G401 (cell line): ENCODE results near the gene BRINP3. TPM values are rescaled to one million over a fixed set of nuclear protein-coding genes. Genes with fewer than 3 reads are reported as not detected.

ENCODE experiments used
- DNase-seq: peaks from one replicate; pipeline ENCODE4 v3.0.0-alpha.2; 2015; ENCODE audit warnings: low spot score
- in situ Hi-C: cut with HindIII; loops from 2 replicates; pipeline ENCODE4 v1.10.0; 2016; ENCODE audit warnings: low sequenced_read_pairs, mixed read lengths
- total RNA-seq: library from RNA; depleted of rRNA; stranded (reverse); fragments of >200 nt; shearing (Covaris generic); gene quantifications from 2 replicates; pipeline ENCODE4 v1.2.3, GENCODE V29; 2014

The BRINP3 gene
- total RNA-seq, 1 experiment from 2014 or later: not detected

DNA sequence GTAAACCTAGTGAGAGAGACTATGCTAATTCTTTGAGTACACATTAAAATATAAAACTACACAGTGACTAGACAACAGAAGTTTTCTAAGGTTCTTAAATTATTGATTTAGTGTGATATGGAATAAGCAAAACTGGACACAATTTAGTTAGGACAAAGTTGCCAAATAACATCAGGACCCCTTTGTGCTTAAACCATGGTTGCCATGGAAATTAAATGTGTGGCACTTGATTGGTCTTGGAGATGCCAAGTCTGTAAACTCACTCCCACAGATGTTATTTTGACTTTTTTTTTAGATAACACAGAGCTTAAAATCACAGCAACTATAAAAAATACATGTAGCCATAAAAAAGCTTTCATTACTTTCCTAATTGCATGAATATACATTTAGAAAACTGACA lies 234.6 kb downstream of the BRINP3 start:
- in situ Hi-C loops: no loop called here
- DNase-seq: no peak

DNA sequence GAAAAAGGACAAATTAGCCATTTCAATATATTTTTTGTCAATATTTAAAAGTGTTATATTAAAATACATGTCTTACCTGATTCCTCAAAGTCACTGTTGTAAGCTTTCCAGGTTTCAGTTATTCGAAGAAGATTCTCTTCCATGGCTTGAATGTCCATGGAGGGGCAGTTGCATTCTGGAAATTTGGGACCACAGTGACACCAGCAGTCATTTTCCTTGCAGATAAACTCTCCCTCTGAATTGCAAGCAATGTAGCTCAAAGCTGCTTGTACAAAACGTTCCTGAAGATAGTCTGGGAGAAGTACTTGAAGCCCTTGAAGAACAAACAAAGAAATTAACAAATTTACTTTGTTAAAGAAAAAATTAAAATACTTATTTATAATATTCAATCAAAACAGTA lies 251.7 kb downstream of the BRINP3 start:
- no peak for DNase-seq
- in situ Hi-C loops: no loop called here

DNA sequence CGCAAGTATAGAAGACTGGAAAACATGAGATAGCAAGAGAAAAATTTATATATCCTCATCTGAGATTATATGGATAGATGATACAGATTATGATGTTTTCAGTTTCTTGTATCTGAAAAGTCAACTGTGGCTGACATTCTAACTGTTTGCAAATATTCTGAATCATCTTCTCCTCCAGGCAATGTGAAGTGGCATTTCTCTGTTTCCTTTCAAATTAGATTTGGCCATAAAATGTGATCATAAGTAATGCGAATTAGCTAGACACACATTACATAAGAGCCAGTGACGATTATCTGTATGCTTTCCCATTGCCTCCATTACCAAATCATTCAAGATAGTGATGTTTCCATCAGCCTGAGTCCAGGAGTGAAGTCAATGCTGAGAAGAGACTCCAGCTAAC lies 265.2 kb downstream of the BRINP3 start:
- no peak for DNase-seq
- in situ Hi-C loops: no loop called here

DNA sequence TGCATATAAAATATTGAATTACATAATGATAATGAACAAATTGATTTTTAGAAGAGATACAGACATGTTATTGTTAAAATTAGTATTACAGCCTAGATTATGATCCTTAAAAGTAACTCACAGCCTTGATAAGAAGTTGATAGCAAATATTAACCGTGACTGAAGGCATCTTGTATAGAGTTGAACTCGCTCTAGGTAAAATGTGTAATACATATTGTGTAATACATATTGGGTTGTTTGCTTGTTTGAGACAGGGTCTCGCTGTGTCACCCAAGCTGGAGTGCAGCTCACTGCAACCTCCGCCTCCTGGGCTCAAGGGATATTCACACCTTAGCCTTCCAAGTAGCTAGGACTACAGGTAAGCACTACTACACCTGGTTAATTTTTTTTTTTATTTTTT lies 269.9 kb downstream of the BRINP3 start:
- in situ Hi-C loops: no loop called here
- DNase-seq: no peak

DNA sequence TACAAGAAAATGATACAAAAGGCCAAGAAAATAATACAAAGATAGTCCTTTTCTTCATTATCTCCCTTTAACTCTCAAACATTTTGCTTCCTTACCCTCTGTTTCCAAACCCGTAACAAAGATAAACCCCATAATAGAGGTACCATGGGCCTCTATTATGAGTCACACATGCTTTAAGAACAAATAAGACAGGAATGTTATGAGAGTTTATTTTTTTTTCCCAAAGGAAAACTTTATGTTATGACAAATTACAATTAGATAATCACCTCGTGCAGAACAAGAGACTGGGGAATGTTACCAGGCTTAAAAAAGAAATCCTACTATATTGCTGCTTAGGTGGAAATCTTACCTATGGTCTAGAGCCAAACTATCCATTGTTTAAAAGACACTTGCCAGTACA lies 272.0 kb downstream of the BRINP3 start:
- DNase-seq: no peak
- in situ Hi-C loops: no loop called here

DNA sequence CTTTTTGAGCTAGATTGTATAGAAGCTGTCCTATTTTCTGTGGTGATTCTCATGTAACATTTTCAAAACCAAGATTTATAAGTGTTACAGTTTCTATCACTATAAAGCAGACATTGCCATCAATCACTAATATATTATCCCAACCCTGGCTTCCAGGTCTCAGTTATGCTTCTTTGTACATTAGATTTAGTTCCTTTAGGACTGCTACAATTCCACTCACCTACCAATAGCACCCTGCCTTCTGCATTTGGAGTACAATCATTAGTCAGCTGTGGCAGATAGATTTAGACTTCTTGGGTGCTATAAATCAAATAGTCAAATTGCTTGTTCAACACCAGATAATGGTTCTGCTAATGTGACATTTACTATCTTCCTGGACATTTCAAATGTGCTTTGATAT lies 281.6 kb downstream of the BRINP3 start:
- DNase-seq: no peak
- in situ Hi-C loops: no loop called here

DNA sequence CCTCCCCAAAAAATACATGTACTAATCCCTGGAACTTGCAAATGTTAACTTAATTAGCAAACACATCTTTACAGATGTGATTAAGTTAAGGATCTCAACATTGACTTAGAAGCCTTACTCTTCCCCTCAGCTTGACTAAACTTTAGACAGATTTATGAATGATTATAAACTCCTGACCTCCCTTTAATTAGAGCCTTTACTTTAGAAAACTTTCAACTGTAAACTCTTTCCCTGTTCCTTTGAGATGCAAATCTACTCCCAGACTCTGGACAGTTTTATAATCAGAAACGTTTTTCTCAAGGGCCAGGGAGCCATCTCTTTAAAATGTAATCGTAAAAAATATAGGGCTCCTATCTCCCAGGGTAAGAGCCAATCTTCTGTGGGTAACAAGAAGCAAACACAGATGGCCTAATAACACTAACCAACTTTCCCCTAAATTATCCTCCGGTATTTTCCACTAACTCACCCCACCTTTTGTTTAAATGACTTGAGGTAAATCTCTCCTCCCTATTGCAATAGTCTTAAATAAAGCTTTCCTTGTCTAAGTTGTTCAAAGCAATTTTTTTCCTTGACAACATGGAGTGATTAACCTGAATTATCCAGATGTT lies 284.1 kb downstream of the BRINP3 start:
- DNase-seq: no peak
- in situ Hi-C loops: no loop called here

DNA sequence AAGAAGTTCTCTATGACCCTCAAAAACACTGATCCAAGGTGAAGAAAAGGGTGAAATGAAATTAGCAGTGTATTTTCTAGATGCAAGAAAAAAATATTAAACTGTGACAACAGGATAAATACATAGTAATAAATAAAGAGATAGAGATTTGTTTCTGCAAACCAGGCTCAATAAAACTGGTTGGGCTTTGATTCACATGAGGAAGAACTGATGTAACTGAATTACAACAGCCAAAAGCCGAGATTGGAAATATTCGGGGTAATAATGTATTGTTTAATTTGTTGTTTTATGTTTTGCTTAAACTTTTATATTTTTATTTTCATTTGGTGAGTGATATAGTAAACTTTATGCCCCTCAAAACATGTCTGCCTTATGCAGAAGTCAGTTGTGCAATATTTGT lies 285.0 kb downstream of the BRINP3 start:
- no peak for DNase-seq
- in situ Hi-C loops: no loop called here

DNA sequence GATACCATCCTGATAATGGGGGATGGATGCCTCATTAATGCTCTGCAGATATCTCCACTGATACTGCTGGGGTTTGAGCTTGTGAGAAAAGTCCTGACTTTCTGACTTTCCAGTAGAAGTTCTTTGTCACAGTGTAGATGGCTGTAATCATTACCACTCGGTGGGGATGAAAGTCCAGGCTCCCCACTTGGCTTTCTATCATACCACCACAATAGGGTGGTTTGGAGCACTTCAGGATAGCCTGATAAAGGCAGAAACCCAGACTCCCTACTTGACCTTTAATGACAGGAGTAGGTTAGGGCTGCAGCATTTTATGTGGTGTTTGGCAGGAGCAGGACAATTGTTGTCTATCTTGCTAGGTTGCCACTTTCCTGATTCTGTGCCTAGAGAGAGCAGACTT lies 294.1 kb downstream of the BRINP3 start:
- in situ Hi-C loops: no loop called here
- no peak for DNase-seq

DNA sequence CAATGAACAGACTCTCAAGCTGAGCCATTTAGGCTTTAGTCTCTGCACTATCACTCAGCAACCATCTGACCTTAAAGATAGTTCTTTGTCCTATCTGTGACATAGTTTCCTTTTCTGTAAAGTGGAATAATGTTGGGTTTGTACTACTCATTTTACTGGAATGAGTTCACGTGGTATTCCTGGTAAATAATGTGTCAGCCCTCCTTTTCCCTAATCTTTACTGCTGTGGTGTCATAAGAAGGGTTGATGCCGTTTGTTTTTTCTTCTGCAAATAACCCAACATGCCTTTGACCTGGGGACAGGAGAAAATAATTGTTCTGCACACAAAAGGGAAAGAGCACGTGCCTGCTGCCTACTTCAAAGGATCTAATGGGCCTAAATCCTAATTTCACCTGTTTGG lies 297.8 kb downstream of the BRINP3 start:
- in situ Hi-C loops: no loop called here
- no peak for DNase-seq

DNA sequence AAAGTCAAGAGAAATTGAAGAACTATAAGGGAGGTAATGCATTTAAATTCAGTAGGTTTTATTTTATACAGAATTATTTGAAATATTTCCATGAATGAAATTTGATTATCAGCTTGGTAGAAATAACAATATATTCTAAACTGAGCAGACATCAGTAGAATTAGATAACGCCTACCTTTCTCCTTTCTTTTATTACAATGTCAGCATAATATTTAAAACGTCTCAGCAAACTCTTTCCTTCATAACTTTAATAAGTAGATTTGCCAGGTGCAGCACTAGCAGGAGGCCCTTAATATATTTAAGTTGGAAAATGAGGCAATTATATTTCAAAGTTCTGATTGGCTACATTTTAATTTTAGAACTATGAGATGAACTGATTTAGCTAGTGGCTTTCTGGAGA lies 298.8 kb downstream of the BRINP3 start:
- DNase-seq: no peak
- in situ Hi-C loops: no loop called here

DNA sequence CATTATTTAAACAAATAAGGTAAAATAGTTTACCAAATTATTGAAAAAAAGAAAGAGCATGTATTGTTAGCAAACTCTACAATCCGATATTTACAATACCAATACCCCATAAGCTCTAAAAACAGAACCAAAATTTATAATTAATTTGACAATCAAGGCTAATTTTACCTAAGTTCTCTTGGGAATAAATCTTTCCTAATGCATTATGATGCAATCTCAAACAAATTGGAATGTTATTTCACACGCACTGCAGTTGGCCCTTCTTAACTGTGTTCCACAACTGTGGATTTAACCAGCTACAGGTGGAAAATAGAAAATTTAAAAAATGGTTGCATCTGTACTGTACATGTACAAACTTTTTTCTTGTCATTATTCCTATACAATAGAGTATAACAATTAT lies 300.1 kb downstream of the BRINP3 start:
- no peak for DNase-seq
- in situ Hi-C loops: no loop called here

DNA sequence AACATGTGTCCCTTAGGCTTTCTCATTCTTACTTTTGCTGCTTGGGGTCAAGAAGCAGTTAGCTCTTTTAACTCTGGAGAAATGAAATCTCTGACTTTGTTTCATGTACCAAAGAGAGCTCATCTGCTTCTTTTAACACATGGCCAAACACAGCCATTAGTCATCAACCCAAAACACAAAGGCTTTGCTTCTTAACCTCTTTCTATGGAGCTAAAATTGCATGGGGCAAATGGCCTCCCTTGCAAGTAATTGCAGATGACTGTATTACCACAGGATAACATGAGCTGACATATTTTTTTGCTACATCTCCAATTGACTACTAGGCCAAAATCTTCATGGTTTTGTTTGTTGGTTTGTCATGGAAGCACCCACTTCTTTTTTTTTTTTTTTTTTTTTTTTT lies 300.9 kb downstream of the BRINP3 start:
- no peak for DNase-seq
- in situ Hi-C loops: no loop called here

DNA sequence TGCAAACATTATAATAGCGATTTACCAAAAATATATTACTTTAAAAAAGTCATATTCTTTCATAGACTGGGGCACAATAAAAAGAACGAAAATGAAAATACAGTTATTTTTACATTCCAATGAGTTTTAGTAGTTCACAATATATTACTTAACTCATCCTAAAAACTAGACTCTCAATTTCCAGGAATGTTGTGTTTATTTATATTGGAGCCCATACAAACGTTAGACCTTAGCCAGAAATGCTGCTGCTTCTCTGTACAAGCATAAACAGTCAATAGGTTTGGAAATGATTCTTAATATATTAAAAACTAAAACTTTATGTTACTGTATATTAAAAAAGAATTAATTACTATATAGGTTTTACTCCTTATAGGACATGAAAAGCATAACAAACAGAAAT lies 302.3 kb downstream of the BRINP3 start:
- DNase-seq: no peak
- in situ Hi-C loops: no loop called here

DNA sequence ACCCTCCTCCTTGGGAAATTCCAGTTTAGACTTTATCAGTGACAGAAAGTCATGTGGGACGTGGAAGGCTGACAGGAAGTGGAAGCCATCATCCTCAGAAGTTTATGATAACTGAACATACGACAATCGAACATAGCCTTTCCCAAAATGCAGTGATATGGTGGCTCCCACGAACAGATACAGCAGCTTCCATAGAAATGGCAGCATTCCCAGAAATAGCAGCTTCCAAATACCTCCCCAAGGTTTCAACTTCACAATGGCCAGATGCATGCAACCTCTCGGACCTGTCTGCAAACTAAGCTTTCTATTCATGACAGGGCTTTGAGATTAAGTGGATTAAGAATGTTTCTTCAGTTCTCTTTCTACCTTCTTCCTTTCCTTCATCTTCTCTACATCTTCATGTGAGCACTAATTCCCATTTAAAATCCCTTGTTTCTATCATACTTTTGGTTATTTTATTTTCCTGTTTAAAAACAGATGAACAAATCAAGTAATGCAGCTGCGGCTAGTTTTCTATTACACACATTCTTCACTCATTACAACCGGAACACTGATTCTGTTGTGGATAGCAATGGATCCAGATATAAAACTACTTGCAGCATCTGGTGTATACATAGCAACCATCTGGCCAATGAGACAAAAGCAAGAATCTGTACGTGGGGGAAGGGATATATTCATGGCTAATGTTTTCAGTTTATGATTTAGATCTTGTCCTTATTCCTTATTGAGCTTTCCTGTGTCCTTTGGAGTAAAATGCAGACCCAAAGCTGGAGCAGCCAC lies 304.8 kb downstream of the BRINP3 start:
- in situ Hi-C loops: no loop called here
- peak; percentile 27 for DNase-seq

DNA sequence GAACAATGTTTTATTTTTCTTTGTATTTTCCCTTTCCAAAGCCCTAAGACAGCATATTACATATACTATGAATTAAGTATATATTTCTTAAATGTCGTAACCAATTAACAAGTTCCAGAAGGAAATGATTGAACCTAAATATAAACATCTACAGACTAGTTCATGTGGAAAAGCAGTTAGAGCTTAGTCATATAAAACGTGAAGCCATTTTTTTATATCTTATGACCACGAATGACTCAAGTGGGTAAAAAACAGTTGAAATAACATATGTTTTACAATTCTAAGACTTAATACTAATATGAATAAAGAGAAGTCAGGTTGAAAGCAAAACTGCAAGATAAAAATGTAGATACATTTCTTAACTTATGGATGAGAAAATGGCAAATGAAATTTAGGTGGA lies 307.3 kb downstream of the BRINP3 start:
- in situ Hi-C loops: no loop called here

DNA sequence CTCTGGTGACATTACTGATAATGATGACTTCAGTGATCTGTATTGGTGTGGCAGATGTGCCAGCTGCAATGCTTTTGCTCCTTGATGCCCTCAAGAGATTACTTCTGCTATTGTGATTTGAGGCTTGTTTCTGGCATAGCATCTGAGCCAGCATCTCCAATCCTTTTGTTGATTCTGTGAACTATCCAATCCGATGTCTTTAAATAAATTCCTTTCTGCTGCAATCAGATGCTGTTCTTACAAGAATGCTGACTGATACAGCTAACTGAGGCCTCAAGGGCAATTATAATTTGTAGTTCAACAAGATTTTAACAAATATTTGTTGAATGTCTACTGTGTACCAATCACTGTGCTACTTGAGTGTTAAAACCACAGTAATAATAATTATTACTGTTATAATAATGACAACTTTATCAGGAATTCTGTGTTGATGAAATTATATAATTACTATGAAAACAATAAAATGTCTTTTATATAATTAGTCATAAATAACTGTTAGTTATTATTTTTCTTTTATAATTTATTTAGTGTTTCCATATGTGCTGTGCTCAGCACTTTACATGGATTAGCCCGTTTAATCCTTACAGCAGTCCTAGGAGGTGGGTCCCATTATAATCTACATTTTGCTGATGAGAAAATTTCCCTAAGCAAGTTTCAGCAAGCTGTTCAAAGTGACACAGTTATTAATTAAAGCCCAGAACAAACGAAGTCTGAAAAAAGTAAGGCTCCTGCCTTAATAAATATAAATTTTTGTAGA lies 308.2 kb downstream of the BRINP3 start:
- no peak for DNase-seq
- in situ Hi-C loops: no loop called here

More for the DNA sequence above, 307.3 kb downstream of the BRINP3 start:
- DNase-seq: no peak

DNA sequence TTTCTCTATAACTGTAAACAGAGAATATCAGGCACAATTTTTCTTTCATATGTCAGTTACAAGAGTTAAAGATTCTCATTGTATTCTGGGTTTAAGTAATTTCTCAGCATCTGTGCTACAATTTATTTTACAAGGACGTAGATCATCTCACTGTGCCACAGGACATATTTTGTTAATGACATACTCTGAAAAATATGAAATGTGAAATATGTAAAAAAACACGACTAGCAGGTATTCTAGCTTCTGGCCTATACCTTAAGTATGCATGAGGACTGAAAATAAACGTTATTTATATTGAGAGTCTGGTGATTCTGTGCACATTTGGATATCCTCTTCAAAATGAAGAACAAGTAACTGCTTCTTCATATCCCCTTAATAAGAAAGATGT lies 308.8 kb downstream of the BRINP3 start:
- in situ Hi-C loops: no loop called here
- DNase-seq: no peak

DNA sequence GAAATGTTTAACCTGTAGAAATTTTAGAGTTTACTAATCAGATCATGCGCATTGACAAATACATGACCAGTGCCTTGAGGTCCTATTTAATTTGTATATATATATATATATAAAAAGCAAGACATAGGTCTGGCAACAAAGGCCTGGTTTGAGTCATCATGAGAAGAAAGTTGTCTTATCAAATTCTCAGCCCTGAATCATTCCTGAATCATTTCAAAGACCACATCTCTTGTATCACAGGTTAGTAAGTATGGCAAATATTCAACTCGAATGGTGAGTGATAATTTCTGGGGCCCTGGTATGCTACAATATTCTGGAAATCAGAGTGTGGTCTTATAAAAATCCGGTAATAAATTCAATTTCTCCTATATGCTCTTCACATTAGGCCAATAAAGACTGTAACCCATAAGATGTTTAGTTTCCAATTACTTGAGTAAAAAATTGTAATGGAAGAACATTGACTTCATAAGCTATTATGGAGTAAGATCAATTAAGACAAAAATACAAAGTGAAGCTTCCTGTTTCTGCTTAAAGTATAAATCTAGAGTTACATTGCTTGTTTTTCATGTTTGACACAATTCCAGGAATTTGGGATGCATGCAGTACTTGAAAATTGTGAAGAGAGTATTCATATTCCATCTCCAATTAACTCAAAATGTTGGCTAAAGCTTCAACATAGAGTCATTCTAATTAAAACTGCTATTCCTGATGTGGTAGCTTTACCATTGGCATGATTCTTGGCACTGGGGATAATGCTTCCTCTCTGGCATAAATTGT lies 309.4 kb downstream of the BRINP3 start:
- DNase-seq: no peak
- in situ Hi-C loops: no loop called here

DNA sequence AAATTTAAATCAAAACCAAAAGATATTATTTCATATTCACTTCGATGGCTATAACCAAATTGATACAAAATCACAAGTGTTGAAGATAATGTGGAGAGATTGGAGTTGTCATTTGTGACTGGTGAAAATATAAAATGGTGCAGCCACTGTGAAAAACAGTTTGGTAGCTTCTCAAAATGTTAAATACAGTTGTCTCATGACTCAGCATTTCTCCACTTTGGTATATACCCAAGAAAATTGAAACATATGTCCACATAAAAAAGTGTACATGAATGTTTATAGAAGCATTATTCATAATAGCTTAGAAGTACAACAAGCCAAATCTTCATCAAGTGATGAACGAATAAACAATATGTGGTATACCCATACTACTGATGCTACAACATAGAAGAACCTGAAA lies 318.5 kb downstream of the BRINP3 start:
- DNase-seq: no peak
- in situ Hi-C loops: no loop called here
